ENCODE data around the gene AMER2. TPM values are rescaled to one million over a fixed set of nuclear protein-coding genes. Genes with fewer than 3 reads are reported as not detected.

The AMER2 gene
- total and polyA plus RNA-seq, 2 donors from 2014 or later, result 0.06 TPM; not detected in 1

DNA sequence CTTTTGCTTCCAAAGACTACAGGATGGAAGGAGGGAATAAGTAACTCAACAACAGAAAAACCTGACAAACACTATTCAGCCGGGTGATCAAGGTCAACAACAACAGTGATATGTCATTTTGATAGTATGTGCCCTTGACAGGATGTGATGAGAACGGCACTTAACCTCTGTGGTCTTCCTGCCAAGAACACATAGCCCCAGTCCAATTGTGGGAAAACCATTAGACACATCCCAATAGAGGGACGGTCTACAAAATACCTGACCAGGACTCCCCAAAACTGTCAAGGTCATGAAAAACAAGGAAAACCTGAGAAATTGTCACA lies 43.1 kb upstream of the AMER2 start:
- no peak overlapping the region for H3K4me3 ChIP-seq (ENCODE audit: low read length in 3 of 3)
- H3K36me3 ChIP-seq (ENCODE audit: control insufficient read depth in 2 of 3, insufficient read depth in 3 of 3, low read length in 3 of 3), result no peaks in the 10 kb centered on the region
- no peaks in the 10 kb centered on the region for H3K27me3 ChIP-seq (ENCODE audit: control insufficient read depth, insufficient read depth, low read length)
- H3K9ac ChIP-seq (ENCODE audit: low read length in 3 of 3), result no peak overlapping the region
- intact Hi-C loops (cut with DNase I), result no loop called here
- H3K9me3 ChIP-seq (ENCODE audit: control insufficient read depth in 2 of 3, insufficient read depth in 1 of 3, low read length in 3 of 3), result no peaks in the 10 kb centered on the region
- DNase-seq (peak in 2 of 5 donors; percentile 43 to 53), FAIRE-seq (no peak)
- no peaks in the 10 kb centered on the region for H3K4me1 ChIP-seq (ENCODE audit: control insufficient read depth in 2 of 3, insufficient read depth in 2 of 3, low read depth in 1 of 3, low read length in 3 of 3)
- TF ChIP-seq CTCF (IDR thresholded peaks at IDR 0.05; ENCODE audit: borderline replicate concordance, extremely low read depth, insufficient read depth), result no peak
- no peak overlapping the region for H3K27ac ChIP-seq (ENCODE audit: low read depth in 2 of 2, low read length in 2 of 2)

DNA sequence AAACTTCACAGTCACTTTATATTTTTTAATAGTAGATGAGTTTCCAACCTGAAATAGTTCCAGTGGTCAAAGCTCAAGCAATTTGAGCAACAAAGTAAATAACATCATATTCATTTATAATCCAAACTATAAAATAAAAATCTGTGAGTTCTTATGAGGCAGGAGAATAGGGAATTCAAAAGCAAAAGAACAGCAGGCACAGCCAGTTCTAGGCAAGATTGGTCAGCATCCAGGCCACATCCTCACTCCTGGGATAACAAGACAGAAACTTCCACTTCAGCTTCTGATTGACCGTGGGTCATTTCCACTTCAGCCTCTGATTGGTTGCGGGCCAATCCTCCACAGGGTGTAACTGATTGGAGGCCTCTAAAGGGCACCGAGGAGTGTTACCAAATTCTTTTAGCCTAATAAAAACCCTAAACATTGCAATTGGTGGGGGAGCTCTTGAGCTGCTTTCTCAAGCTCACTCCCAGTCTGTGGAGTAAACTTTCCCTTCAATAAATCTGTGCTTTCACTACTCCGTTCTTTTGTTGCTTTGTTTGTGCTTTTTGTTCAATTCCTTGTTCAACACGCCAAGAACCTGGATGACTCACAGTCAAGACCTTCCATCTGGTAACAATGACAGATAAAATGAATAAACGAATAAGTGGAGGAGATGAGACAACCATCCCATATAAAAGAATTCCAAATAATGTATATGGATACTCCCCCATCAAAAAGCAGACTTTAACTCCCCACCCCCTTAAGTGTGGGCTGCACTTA lies 42.6 kb upstream of the AMER2 start:
- H3K9me3 ChIP-seq (ENCODE audit: control insufficient read depth in 2 of 3, insufficient read depth in 1 of 3, low read length in 3 of 3), result no peaks in the 10 kb centered on the region
- intact Hi-C loops (cut with DNase I), result no loop called here
- H3K4me3 ChIP-seq (ENCODE audit: low read length in 3 of 3), result no peak overlapping the region
- H3K36me3 ChIP-seq (ENCODE audit: control insufficient read depth in 2 of 3, insufficient read depth in 3 of 3, low read length in 3 of 3), result no peaks in the 10 kb centered on the region
- no peaks in the 10 kb centered on the region for H3K4me1 ChIP-seq (ENCODE audit: control insufficient read depth in 2 of 3, insufficient read depth in 2 of 3, low read depth in 1 of 3, low read length in 3 of 3)
- H3K27me3 ChIP-seq (ENCODE audit: control insufficient read depth, insufficient read depth, low read length), result no peaks in the 10 kb centered on the region
- FAIRE-seq (no peak), DNase-seq (peak in 2 of 5 donors; percentile 29 to 38)
- no peak overlapping the region for H3K9ac ChIP-seq (ENCODE audit: low read length in 3 of 3)
- TF ChIP-seq CTCF (IDR thresholded peaks at IDR 0.05; ENCODE audit: borderline replicate concordance, extremely low read depth, insufficient read depth), result no peak
- no peak overlapping the region for H3K27ac ChIP-seq (ENCODE audit: low read depth in 2 of 2, low read length in 2 of 2)

DNA sequence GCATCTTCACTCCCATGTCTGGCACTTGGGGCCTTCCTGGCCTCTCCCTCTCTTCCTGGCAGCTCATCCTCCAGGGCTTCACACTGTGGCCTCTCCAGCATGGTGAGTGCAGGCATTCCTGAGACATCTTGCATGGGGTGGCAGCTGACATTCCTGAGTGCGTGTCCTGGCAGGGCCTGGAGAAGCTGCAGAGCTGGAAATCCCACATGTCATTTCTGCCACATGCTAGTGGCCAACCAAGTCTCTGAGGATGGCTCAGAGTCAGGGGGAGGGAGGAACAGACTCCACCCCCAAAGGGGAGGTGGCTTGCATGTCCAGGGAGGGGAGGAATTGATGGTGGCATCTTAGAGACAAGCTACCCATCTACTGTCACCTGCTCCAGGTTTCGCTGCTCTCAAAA lies 41.6 kb upstream of the AMER2 start:
- H3K9ac ChIP-seq (ENCODE audit: low read length in 3 of 3), result no peak overlapping the region
- no peak overlapping the region for H3K4me3 ChIP-seq (ENCODE audit: low read length in 3 of 3)
- no peaks in the 10 kb centered on the region for H3K4me1 ChIP-seq (ENCODE audit: control insufficient read depth in 2 of 3, insufficient read depth in 2 of 3, low read depth in 1 of 3, low read length in 3 of 3)
- no peaks in the 10 kb centered on the region for H3K27me3 ChIP-seq (ENCODE audit: control insufficient read depth, insufficient read depth, low read length)
- DNase-seq, result no peak
- TF ChIP-seq CTCF (IDR thresholded peaks at IDR 0.05; ENCODE audit: borderline replicate concordance, extremely low read depth, insufficient read depth), result no peak
- H3K27ac ChIP-seq (ENCODE audit: low read depth in 2 of 2, low read length in 2 of 2), result no peak overlapping the region
- no peak for FAIRE-seq
- intact Hi-C loops (cut with DNase I), result no loop called here
- H3K9me3 ChIP-seq (ENCODE audit: control insufficient read depth in 2 of 3, insufficient read depth in 1 of 3, low read length in 3 of 3), result no peaks in the 10 kb centered on the region
- H3K36me3 ChIP-seq (ENCODE audit: control insufficient read depth in 2 of 3, insufficient read depth in 3 of 3, low read length in 3 of 3), result no peaks in the 10 kb centered on the region
